Progenitor cell of endocrine pancreas (in vitro differentiated cells): Measurements from ENCODE around the gene NPFFR1. TPM values are rescaled to one million over a fixed set of nuclear protein-coding genes. Genes with fewer than 3 reads are reported as not detected.

Source experiments
- DNase-seq: peaks from one replicate; pipeline ENCODE4 v3.0.0; 2021; ENCODE audit warnings: low spot score; ENCODE audit not compliant: unreplicated experiment
- H3K27ac Mint-ChIP-seq: 2 replicates; pipeline ENCODE4 v1.8.0; 2021; ENCODE audit warnings: mild to moderate bottlenecking, moderate library complexity, mixed read lengths
- H3K27me3 Mint-ChIP-seq: 2 replicates; pipeline ENCODE4 v1.8.0; 2021; ENCODE audit warnings: mixed read lengths
- H3K36me3 Mint-ChIP-seq: 2 replicates; pipeline ENCODE4 v1.8.0; 2022; ENCODE audit warnings: mixed read lengths; ENCODE audit not compliant: insufficient read depth
- H3K4me1 Mint-ChIP-seq: 2 replicates; pipeline ENCODE4 v1.8.0; 2021; ENCODE audit warnings: low read depth, mixed read lengths
- H3K4me3 Mint-ChIP-seq: 2 replicates; pipeline ENCODE4 v1.8.0; 2021; ENCODE audit warnings: low read depth, mild to moderate bottlenecking, moderate library complexity, mixed read lengths
- H3K9me3 Mint-ChIP-seq: 2 replicates; pipeline ENCODE4 v1.8.0; 2021; ENCODE audit warnings: low read depth, mixed read lengths
- total RNA-seq: library from RNA; stranded (reverse); gene quantifications from 2 replicates; pipeline ENCODE4 v1.2.1, GENCODE V29; 2021
- TF ChIP-seq, protein P1 (sequence below): fragments of 200-600 bp; sonication (generic); IDR thresholded peaks from one replicate; pipeline ENCODE4 v1.5.0; 2021; ENCODE audit warnings: antibody characterized with exemption, mild to moderate bottlenecking; ENCODE audit not compliant: unreplicated experiment

NPFFR1 gene
- total RNA-seq, 1 donor from 2014 or later = not detected

DNA sequence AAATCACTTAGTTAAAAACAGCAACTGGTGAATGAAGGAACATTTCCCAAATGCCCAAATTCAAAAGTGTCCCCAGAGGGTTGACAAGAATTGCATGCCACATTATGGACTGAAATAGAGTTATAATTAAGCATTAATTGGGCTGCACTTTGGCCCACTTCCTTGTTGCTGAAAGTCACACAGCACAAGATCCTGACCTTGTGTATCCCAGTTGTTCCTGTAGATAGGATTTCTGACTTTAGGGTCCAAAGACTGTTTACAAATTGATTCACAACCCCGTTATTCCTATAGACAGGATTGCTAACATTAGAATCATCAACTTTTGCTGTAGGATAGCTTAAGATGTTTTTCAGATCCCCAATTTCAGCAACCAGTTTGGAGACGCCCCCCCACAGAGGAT, 31.5 kb upstream of the NPFFR1 start:
- no peaks in the 10 kb centered on the region for H3K27me3 Mint-ChIP-seq
- H3K36me3 Mint-ChIP-seq = no peaks in the 10 kb centered on the region
- no peak for DNase-seq
- peaks cover 13% of the 10 kb centered on the region for H3K4me1 Mint-ChIP-seq
- no peaks in the 10 kb centered on the region for H3K9me3 Mint-ChIP-seq
- H3K27ac Mint-ChIP-seq = no peak overlapping the region
- TF ChIP-seq, protein P1, sequence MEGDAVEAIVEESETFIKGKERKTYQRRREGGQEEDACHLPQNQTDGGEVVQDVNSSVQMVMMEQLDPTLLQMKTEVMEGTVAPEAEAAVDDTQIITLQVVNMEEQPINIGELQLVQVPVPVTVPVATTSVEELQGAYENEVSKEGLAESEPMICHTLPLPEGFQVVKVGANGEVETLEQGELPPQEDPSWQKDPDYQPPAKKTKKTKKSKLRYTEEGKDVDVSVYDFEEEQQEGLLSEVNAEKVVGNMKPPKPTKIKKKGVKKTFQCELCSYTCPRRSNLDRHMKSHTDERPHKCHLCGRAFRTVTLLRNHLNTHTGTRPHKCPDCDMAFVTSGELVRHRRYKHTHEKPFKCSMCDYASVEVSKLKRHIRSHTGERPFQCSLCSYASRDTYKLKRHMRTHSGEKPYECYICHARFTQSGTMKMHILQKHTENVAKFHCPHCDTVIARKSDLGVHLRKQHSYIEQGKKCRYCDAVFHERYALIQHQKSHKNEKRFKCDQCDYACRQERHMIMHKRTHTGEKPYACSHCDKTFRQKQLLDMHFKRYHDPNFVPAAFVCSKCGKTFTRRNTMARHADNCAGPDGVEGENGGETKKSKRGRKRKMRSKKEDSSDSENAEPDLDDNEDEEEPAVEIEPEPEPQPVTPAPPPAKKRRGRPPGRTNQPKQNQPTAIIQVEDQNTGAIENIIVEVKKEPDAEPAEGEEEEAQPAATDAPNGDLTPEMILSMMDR = no peak
- no peak overlapping the region for H3K4me3 Mint-ChIP-seq

DNA sequence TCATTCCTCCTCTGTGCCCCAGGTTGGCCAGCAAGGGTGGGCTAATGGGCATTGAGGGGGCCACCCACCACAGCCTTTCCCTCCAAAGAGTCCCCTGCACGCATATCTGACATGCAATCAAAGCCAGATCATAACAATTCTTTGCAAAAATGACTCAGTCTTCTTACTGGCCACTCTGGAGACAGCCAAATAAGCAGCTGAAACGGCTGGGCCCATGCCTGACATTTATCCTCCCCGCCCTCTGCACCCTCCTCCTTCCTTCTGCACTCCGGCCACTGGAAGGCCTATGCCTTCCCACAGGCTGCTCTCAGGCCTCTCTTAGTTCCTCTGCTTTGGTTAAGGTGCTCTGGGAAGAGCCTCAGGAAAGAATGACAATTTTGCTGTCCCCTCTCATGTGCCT, 29.2 kb upstream of the NPFFR1 start:
- no peaks in the 10 kb centered on the region for H3K9me3 Mint-ChIP-seq

DNA sequence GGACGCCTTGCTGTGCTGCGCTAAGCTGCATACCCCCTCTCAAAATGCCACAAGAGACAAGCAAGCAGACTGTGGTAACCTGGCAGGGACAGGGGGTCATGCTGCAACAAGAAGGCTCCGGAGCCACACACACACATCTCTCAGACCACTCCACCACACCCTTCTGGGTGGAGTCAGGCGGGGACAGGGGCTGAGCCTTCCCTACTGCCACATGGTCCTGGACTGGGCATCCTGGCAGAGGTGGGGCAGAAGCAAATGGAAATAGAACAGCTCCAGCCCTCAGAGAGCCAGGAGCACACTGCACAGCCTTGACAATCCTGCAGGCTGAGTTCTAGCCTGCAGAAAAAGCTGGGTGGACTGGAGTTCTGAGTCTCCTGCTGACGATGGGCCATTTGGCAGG, 28.4 kb upstream of the NPFFR1 start:
- Mint-ChIP-seq H3K9me3 (no peaks in the 10 kb centered on the region), H3K4me3 (no peak overlapping the region), H3K4me1 (peaks cover 10% of the 10 kb centered on the region), H3K27ac (no peak overlapping the region), H3K27me3 (no peaks in the 10 kb centered on the region), H3K36me3 (no peaks in the 10 kb centered on the region)
- no peak for DNase-seq
- TF ChIP-seq, protein P1 = no peak

More for the DNA sequence above, 29.2 kb upstream of the NPFFR1 start:
- Mint-ChIP-seq H3K4me3 (no peak overlapping the region), H3K27me3 (no peaks in the 10 kb centered on the region), H3K36me3 (no peaks in the 10 kb centered on the region), H3K27ac (no peak overlapping the region), H3K4me1 (peaks cover 11% of the 10 kb centered on the region)
- DNase-seq = no peak
- TF ChIP-seq, protein P1 = no peak

DNA sequence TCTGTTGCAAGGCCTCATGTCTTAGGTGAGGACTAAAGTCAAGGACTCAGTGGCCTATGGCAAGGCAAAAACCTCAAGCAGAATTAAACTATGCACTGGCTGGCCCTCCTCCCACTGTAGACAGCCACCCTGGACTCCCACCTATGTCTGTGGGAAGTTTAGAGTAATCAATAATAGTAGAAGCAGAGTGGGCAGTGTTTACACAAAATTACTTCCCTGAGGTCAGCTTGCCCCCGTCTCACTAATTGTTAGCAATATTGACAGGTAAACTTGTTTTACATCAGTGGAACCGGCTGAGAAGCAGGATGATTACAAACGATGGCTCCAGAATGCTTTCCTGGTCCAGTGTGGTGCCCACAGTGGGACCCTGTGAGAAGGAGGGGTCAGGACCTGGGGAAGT, 27.9 kb upstream of the NPFFR1 start:
- no peak for DNase-seq
- Mint-ChIP-seq H3K27me3 (no peaks in the 10 kb centered on the region), H3K4me3 (no peak overlapping the region), H3K36me3 (no peaks in the 10 kb centered on the region), H3K4me1 (peaks cover 8% of the 10 kb centered on the region), H3K27ac (no peak overlapping the region), H3K9me3 (no peaks in the 10 kb centered on the region)
- TF ChIP-seq, protein P1 = no peak

DNA sequence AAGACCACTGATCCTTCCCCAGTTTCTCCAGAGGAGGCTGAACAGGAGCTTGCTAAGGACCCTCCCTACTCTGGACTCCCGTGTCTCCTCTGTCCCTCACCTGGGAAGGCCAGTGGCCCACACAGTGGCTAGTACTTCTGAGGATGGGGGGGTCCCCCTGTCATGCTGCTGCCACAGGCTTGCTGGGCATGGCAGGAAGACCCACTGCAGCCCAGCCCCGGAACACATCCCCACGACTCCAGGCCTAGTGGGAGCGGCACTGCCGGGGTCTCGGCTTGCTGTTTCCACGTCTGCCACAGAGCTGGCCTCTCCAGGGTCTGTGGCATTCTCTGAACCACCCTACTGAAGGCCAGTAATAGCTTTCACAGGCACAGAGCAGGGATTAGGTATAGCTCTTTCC, 25.9 kb upstream of the NPFFR1 start:
- no peak overlapping the region for H3K4me3 Mint-ChIP-seq
- H3K4me1 Mint-ChIP-seq = peaks cover 6% of the 10 kb centered on the region
- no peak overlapping the region for H3K27ac Mint-ChIP-seq
- H3K27me3 Mint-ChIP-seq = no peaks in the 10 kb centered on the region
- no peak for DNase-seq
- no peaks in the 10 kb centered on the region for H3K9me3 Mint-ChIP-seq
- no peaks in the 10 kb centered on the region for H3K36me3 Mint-ChIP-seq
- TF ChIP-seq, protein P1 = no peak
